HUDEP-2 (cell line): ENCODE results near the gene P3H1.

Experiments
- DNase-seq, 76 experiments: peaks; one replicate each; lab custom pipeline; 2025; ENCODE audit not compliant: unreplicated experiment in 76 of 76; lab: John Stamatoyannopoulos, UW

P3H1 gene

DNA sequence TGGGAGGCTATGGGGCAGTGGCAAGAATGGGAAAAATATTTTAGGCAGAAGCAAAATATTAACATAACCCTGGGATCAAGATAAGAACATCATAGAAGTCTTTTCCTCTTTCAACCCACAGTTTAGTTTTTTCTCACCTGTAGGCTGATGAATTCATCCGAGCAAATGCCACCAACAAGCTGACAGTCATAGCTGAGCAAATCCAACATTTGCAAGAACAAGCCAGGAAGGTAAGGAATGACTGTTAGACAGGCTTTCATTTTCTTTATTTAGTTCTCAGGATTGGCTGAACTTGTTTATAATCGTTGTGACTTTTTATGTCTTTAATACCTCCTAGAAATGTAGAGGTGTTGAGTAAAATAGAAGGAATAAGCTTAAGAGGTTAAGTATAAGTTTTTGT is 6.6 kb upstream of the P3H1 start:
- no peak for DNase-seq

DNA sequence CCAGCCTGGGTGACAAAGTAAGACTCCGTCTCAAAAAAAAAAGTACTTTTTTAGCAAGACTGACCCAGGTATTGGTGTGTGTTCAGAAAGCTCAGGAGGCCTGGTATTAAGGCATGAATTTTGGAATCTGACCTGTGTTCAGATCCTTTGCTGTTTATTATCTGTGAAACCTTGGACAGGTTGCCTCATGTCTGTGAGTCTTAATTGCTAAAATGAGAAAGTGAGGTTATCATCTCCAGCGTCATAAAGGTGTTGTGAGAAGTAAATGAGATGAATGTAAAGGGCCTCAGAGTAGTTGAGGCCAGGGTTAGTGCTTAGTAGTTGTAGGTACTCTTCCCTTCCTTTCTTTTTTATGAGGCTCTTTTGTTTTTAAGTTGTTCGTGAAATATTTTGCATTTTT is 3.0 kb upstream of the P3H1 start:
- no peak for DNase-seq

DNA sequence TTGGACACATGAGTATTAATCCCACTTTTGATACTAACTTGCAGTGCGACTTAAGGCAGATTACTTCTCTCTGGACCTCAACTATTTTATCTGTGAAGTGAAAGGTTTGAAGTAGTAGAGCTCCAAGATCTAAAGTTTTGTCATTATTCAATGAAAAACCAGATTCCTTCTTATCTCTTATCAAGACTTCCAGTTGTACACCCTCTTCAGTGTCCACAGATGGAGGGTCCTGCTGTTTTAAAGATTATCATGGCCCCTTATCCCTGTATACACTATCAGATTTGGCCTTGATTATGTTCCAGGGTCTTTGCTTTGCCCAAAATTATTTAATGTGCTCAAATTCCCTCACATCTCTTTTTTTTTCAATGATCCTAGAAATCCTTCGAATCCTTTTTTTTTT is 1.3 kb upstream of the P3H1 start:
- no peak for DNase-seq

DNA sequence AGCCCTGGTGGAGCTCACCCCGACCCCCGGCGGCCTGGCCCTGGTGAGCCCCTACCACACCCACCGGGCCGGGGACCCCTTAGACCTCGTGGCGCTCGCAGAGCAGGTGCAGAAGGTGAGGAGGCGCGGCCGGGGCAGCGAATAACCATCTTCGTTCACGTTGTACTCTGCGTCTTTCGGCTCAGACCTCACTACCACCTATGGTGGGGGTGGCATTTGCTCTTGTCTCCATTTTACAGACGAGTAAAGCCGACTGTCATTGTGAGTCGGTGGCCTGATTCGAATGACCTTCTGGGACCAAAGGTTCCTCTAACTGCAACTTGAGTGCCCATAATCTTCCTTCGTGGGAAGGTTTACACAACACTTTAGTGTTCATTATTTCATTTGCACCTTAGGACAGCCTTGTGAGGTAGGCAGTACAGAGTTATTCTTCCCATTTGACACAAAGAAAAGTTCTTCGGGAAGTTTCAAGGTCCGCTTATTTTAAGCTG is 727 bp upstream of the P3H1 start:
- peak in 8 of 76 experiments; percentile 18 to 74 (median 35) for DNase-seq

DNA sequence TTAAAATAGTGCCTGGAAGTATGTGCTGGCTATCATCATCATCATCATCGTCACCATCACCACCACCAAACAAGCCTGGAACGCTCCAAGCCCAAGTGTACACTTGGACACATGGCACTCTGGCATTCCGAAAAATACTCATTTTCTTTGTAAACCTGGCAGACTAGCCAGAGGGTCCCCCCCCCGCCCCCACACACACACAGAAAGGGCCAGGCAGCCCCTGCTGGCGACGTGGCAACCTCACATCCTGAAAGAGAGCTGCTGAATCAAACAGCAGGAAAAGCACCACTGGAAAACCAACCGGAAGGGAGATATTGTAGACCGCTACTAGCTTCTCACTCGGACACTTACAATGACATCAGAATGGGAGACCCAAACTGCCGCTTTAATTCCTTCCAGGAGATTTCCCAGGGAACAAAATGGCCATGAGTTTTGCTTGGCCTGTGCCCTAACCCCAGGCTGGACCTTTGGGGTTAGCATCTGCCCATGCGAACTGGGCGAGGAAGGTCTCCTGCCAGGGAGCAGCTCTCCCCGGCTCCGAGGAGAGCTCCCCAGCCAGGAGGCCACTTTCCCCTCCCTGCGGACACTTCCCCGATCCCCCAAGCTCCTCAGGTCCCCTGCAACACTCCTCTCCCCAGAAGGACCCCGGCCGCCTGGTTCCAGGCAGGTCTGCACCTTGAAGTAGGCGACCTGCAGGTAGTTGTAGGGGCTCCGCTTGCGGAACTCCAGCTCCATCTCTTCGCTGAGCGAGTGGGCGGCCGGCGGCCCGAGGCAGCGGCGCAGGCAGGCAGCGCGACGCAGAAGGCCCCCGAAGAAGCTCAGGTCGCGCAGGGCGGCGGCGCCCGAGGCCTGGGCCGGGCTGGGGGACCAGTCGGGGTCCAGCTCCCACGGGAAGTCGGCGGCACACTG is 742 bp downstream of the P3H1 start:
- peak in 20 of 76 experiments; percentile 8 to 44 (median 25) for DNase-seq

DNA sequence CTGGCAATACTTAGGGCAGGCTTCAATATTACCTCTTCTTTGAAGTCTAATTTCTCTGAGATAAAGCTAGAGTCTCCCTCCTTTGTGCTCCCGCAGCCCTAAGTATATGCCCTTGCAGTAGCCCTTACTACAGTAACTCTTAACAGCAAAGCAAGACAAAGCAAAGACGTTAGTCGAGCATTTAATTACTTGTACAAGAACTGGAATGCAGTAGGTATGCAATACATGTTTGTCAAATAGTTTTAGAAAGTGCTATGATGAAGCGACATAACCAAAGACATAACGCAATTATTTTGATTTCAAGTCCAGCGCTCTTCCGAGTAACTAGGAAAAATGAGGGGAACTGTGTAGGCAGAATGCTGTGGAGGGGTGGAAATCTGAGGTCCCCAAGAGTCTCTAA is 1.6 kb downstream of the P3H1 start:
- DNase-seq: no peak

DNA sequence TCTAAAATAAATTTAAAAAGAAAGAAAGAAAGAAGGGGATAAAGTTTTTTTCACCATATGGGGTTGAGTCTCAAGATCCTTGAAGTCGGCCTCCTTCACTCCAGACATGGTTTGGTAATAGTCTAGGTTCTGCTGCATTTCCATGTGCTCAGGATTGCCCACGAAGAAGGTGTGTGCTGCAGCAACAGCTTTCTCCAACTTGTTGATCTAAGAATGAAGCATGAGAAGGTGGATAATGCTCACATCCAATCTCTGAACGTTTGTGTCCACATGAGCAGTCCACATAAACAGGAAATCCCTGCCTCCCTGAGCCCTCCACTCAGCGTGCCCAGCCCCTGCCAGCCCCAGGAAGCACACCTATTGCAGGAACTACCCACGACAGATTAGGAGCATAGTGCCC is 4.6 kb downstream of the P3H1 start:
- DNase-seq: no peak

DNA sequence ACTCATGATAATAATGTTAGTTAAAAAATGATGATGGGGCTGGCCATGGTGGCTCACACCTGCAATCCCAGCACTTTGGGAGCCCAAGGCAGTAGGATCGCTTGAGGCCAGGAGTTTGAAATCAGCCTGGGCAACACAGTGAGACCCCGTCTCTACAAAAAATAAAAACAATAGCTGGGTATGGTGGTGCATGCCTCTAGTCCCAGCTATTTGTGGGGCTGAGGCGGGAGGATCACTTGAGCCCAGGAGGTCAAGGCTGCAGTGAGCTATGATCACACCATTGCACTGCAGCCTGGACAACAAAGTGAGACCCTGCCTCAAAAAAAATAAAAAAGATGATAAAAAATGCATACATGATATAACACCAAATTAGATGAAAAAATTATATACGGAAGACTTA is 5.3 kb downstream of the P3H1 start:
- DNase-seq: no peak

DNA sequence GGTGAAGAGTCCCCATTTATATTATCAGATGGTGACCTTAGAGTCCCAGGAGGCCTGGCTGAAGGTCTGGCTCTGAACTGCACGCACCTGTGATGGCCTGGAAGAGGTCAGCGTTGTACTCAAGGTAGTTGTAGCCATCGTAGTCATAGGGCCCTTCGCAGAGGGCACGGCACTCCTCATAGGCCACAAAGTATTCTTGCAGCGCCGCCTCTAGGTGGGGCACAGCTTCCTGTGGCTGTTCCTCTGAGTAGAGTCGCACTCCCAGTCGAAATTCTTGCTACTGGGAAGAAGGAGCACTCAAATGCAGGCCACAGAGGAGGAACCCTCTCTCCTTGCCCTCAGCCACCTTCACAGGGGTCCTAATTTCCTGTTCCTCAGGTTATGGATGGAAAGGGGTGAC is 7.7 kb downstream of the P3H1 start:
- DNase-seq: no peak

DNA sequence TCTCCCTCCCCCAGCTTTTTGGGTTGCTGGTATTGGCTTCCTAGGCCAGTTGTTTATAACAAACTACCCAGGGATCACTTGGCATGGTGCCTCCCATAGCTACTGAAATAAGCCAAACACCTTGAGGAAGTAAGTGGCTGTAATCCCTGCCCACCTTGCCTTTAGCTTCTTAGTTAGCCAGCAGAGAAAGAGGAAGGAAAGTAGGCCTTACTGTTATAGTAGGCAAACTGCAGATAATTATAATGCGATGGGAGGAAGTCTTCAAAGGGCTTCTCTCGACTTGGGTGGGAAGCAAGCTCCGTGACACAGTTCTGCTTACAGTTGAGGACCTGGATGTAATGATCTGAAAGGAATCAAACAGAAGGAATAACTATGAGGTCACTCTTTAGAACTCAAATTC is 8.2 kb downstream of the P3H1 start:
- no peak for DNase-seq

DNA sequence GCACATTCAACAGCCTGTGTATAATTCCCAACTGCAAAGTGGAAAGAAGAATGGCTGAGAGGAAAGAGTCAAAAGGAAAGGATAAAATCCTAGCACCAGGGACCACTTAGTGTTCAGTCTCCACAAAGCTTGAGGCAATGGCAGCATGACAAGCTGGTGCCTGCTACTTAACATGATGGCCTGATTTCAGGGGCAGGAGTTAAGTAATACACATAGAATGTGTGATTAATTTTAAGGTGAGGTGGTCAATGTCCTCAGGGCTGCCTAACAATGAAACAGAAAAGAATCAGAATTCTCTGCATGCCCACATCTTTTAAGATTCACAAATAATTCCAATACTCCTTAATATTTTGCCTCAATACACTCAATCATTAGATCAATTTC is 8.9 kb downstream of the P3H1 start:
- no peak for DNase-seq

DNA sequence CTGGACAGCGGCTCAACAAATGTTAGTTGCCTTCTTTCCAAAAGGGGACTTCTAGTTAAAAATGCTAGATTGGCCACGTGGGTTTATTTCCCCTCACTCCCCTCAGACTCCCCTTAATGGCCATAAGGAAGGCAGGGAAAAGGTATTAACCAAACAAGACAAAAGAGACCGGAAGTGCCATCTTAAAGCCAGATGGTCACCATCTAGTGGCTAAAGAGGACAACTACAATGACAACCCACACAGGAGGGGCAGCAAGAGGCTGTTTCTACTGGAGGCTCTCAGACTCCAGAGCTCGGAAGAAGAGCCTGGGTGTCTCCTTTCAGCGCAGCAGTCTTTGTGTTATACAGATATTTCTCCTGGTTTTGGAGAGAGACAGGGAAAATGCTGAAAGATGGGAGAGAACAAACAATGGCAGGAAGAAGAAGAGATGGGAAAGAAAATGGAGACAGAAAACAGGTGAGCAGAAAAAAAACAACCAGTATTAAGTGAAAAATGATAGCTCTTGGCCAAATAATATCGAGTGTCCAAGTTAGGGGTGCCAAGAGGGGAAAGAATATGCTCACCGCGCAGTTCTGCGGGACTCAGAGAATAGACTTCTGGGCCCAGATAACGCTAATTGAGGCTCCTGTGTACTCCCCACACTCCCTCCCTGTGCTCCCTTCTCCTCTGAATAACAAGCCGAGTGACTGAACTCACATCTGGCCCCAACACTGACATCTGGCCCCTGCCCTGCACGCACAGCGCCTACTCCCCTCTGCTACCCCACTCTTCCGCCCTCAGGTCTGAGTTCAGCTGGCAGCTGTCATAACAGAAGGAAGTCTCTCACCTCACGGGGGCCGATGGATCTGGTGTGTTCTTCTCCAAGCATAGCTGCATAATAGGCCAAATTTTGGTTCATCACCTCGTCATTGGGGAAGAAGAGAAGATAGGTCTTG is 9.6 kb downstream of the P3H1 start:
- peak in 35 of 76 experiments; percentile 6 to 66 (median 42) for DNase-seq

DNA sequence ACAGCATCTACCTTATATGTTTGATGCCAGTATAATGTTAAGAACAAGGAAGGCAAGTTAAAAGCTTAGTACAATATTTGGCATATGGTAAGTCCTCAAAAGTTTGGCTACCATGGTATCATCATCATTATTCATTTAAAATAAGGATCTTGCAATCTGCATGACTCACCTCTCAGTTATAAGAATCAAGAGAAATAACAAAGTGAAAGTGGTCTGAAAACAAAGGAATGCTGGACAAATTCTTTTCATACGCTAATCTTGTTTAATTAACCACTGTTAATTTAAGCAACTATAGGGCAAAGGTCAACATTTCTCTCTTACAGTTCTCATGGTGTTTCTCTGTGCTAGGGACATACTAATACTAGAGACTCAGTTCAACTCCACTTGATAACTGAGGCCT is 13.8 kb downstream of the P3H1 start:
- no peak for DNase-seq

DNA sequence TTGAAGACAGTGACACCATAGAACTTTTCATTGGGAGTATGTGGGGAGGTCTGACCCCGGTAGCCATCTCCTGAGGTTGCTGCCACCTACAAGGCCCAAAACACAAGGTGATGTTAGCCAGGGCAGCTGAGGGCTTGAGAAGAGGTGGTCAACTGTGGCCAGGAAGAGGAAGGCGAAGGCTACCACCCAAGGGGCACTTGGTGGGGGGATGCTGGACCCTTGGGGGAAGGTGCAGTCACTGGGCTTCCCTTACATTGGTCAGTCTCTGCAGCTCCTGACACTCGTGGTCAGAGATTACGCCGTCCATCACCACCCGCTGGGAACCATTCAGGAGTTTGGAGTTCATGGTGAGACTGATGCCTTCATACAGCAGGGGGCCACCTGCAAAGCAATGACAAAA is 14.5 kb downstream of the P3H1 start:
- no peak for DNase-seq

DNA sequence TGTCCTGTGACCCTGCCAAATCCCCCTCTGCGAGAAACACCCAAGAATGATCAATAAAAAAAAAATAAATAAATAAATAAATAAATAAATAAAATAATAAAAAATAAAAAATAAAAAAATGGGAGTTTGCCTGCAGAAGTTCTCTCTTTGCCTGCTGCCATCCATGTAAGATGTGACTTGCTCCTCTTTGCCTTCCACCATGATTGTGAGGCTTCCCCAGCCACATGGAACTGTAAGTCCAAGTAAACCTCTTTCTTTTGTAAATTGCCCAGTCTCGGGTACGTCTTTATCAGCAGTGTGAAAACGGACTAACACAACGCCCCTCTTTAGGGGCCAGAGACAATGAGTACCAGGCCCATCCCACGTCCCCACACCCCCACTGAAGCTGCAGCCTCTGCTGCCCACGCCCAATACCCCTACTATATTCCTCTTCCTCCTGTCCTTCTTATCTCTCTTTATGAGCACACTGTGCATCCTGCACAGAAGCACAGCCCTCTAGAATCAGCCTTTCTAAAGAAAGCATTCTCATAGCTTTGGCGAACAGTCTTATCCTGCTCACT is 15.2 kb downstream of the P3H1 start:
- peak in 4 of 76 experiments; percentile 8 to 40 (median 25) for DNase-seq

DNA sequence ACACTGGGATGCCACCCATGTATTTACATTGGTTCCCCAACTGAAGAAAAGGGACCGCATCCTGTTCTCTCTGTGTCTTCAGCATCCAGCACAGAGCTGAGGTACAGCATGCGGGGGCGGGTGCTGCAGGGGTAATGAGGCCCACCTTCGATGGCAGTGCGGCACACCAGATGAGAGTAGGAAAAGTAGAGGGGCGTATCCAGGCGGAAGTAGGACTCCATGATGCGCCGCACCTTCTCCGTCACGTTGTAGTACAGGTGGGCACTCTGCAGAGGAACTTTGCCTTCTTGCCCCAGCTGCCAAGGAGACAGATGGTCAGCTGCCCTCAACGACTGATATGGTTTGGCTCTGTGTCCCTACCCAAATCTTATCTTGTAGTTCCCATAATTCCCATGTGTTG is 16.8 kb downstream of the P3H1 start:
- DNase-seq: no peak

DNA sequence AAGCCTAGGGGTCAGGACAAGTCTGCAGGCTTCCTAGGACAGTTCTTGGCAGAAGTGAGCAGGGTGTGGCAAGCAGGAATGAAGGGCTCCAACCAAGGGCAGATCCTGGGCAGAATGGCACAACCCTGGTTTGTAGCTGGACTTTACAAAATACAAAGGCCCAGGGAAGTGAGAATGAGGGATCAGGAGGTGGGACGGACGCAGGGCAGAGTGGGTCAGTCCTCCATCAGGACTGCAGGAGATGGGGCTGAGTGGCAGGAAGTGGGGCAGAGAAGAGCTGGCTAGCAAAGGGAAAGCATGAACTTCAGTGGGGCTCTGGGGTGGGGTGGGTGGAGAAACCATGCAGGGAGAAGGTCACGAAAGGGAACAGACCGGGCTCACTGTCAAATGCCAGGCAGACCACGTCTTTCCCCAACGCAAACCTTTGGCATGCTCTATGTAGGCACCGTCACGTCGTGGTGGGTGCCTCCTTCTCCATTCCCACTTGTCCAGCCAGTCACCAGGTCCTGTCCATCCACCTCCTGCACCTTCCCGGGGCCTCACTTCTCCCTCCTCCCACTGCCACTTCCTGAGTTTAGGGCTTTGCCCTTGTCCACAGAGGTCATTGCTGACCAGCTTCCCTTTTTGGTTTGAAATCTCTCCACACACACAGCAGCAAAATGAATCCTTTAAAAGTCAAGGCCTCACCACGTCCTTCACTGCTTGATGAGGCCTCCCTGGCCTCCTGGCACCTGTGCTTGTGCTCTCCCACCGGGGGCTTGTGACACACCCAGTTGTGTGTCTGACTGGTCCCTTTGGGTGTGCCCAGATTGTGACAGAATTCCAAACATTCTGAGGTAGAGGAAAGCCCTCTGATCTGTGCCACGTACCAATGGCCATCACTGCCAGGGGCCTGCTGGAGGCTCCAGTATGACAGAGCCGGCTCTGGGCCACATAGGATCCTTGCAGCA is 18.1 kb downstream of the P3H1 start:
- no peak for DNase-seq

DNA sequence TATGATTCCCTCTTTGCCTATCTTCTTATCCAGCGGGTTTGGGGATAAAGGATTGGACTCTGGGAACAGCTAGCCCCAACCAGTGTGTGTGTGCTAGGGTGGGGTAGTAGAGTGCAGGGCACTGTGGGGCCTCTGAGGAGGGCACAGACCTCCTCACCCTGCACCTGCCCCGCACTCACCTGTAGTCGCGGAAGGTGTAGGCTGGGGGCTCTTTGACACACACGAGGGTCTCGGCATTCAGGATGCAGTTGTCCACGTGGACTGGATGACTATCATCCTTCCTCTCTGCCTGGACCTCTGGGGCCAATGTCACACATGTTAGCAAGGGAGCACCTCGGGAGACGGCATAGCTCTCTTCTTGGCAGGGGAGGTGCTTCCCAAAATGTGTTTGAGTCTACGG is 18.8 kb downstream of the P3H1 start:
- DNase-seq: no peak

DNA sequence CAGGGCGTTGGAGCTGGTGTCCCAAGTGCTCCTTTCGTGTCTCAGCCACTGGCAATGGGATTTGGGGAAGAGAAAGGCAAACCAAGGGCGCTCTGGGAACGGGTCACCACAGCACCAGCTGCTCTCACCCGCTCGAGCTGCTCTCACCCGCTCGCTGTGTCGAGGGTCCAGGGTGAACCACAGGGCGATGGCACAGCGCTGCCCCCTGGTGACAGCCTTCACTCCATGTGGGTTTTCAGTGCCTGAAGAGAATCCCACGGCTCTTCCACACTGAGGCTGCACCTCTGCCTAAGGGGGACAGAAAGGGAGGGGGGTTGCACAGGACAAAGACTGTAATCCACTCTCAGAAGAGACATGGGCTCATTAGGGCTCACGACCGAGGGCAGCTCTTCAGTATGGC is 19.7 kb downstream of the P3H1 start:
- DNase-seq: peak in 2 of 76 experiments; percentile 8 to 11
